Activated T-cell treated with anti-CD3 and anti-CD28 coated beads, Interleukin-2, amount 50 U/mL, for 72 hours (primary cell): ENCODE measurements around the gene PGGHG. TPM values are rescaled to one million over a fixed set of nuclear protein-coding genes. Genes with fewer than 3 reads are reported as not detected.
"Not testable (repeated sequence)": the region's sequence is repeated elsewhere in the genome, so short reads cannot be mapped to it uniquely, and the experiment has no call there.

ENCODE experiments used
- ATAC-seq, 2 donors: fragments of 150-1000 bp; cut with Tn5 transposase; replicated peaks in 1 of 2; 2 replicates each; pipeline ENCODE4 v1.10.0; 2021; ENCODE audit warnings: moderate library complexity in 2 of 2, mild to moderate bottlenecking in 1 of 2
- DNase-seq, 2 donors: peaks; one replicate each; pipeline ENCODE4 v3.0.0; 2021 to 2022; ENCODE audit warnings: mixed read lengths in 1 of 2
- H3K27ac Mint-ChIP-seq: one replicate; pipeline ENCODE4 v1.8.0; 2022; ENCODE audit warnings: mild to moderate bottlenecking, moderate library complexity, mixed read lengths
- H3K27me3 Mint-ChIP-seq: one replicate; pipeline ENCODE4 v1.8.0; 2022; ENCODE audit warnings: low read depth, mixed read lengths
- H3K36me3 Mint-ChIP-seq, 2 donors: one replicate each; pipeline ENCODE4 v1.8.0; 2022; ENCODE audit warnings: mixed read lengths in 2 of 2, mild to moderate bottlenecking in 1 of 2; ENCODE audit not compliant: insufficient read depth in 2 of 2
- H3K4me1 Mint-ChIP-seq: one replicate; pipeline ENCODE4 v1.8.0; 2022; ENCODE audit warnings: low read depth, mixed read lengths
- H3K4me3 Mint-ChIP-seq, 2 donors: one replicate each; pipeline ENCODE4 v1.8.0; 2022; ENCODE audit warnings: mild to moderate bottlenecking in 2 of 2, mixed read lengths in 2 of 2, moderate library complexity in 2 of 2
- H3K9me3 Mint-ChIP-seq, 2 donors: one replicate each; pipeline ENCODE4 v1.8.0; 2022; ENCODE audit warnings: mixed read lengths in 2 of 2
- total RNA-seq, 2 donors: library from RNA; stranded (reverse); gene quantifications; one replicate each; pipeline ENCODE4 v1.2.3, GENCODE V29; 2022

Gene PGGHG
- total RNA-seq, 2 donors from 2014 or later = 161 to 273 TPM

- Mint-ChIP-seq H3K36me3 (peaks cover 6 to 10% of the 10 kb centered on the region in 2 donors), H3K27ac (peak overlapping the region; percentile 89), H3K4me3 (peak overlapping the region; percentile 82 to 88), H3K4me1 (peaks cover 46% of the 10 kb centered on the region)
- not testable (repeated sequence) for DNase-seq, H3K9me3 Mint-ChIP-seq, H3K27me3 Mint-ChIP-seq
- peak in 1 of 2 donors; percentile 14 for ATAC-seq
Measured at GRCh38 chr11:319888-320273, 31.0 kb downstream of the PGGHG start.

GRCh38 chr11:324156-324555, 35.2 kb downstream of the PGGHG start:
- H3K27me3 Mint-ChIP-seq = no peaks in the 10 kb centered on the region
- H3K4me1 Mint-ChIP-seq = peaks cover 66% of the 10 kb centered on the region
- H3K4me3 Mint-ChIP-seq = peak overlapping the region; percentile 26 to 55
- peaks cover 2 to 5% of the 10 kb centered on the region in 2 donors for H3K36me3 Mint-ChIP-seq
- H3K27ac Mint-ChIP-seq = peak overlapping the region; percentile 84
- no peak for ATAC-seq
- no peak for DNase-seq
- no peaks in the 10 kb centered on the region for H3K9me3 Mint-ChIP-seq

GRCh38 chr11:324593-325517, 35.9 kb downstream of the PGGHG start:
- not testable (repeated sequence) for H3K27me3 Mint-ChIP-seq, DNase-seq, H3K36me3 Mint-ChIP-seq, ATAC-seq, H3K9me3 Mint-ChIP-seq
- peak overlapping the region; percentile 84 for H3K27ac Mint-ChIP-seq
- peaks cover 68% of the 10 kb centered on the region for H3K4me1 Mint-ChIP-seq
- H3K4me3 Mint-ChIP-seq = peak overlapping the region; percentile 26 to 55

DNA sequence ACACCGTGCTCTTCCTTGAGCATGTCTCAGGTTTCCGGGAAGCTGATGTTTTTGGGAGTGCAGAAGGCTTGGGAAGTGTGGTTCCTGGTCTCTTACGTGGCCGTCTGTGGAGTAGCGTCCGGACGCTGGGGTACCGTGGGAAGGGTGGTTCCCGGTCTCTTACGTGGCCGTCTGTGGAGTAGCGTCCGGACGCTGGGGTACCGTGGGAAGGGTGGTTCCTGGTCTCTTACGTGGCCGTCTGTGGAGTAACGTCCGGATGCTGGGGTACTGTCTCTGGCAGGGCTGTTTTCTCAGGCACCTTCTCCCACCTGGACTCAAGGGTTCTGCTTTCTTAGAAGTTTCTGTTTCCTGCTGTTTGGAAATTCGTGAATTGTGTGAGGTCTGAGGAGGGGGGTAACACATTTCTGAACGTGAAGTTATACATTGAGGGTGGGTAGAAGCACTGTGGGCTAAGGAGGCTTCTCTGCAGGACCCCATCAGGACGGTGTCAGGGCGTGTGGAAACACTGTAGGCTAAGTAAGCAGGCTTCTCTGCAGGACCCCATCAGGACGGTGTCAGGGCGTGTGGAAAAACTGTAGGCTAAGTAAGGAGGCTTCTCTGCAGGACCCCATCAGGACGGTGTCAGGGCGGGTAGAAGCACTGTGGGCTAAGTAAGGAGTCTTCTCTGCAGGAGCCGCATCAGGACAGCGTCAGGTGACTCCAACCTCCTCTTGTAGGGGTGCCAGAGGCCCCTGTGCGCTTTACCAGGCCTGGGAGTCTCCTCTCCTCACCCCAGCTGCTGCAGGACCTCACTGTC, 37.1 kb downstream of the PGGHG start:
- DNase-seq (no peak), ATAC-seq (no peak)
- Mint-ChIP-seq H3K4me3 (peak overlapping the region; percentile 86 to 89), H3K27ac (peak overlapping the region; percentile 94), H3K36me3 (peaks cover 0 to 2% of the 10 kb centered on the region in 2 donors), H3K9me3 (no peaks in the 10 kb centered on the region), H3K4me1 (peaks cover 70% of the 10 kb centered on the region), H3K27me3 (no peaks in the 10 kb centered on the region)

DNA sequence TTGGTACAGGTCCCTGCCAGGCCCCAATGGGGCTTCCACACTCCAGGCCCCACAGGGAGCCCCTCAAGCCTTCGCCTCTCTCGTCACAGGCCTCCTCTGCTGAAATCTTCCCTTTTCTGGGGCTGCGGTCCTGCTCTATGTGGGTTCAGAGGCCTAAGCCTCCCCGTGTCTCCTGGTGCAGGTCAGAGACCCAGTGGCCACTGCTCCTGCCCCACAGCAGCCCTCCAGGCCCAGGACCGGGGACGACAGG, 37.6 kb downstream of the PGGHG start:
- H3K9me3 Mint-ChIP-seq = no peaks in the 10 kb centered on the region
- DNase-seq (no peak), ATAC-seq (no peak)
- H3K27ac Mint-ChIP-seq = peak overlapping the region; percentile 94
- peak overlapping the region; percentile 86 to 89 for H3K4me3 Mint-ChIP-seq
- peaks cover 0 to 2% of the 10 kb centered on the region in 2 donors for H3K36me3 Mint-ChIP-seq
- H3K4me1 Mint-ChIP-seq = peaks cover 76% of the 10 kb centered on the region
- no peaks in the 10 kb centered on the region for H3K27me3 Mint-ChIP-seq

DNA sequence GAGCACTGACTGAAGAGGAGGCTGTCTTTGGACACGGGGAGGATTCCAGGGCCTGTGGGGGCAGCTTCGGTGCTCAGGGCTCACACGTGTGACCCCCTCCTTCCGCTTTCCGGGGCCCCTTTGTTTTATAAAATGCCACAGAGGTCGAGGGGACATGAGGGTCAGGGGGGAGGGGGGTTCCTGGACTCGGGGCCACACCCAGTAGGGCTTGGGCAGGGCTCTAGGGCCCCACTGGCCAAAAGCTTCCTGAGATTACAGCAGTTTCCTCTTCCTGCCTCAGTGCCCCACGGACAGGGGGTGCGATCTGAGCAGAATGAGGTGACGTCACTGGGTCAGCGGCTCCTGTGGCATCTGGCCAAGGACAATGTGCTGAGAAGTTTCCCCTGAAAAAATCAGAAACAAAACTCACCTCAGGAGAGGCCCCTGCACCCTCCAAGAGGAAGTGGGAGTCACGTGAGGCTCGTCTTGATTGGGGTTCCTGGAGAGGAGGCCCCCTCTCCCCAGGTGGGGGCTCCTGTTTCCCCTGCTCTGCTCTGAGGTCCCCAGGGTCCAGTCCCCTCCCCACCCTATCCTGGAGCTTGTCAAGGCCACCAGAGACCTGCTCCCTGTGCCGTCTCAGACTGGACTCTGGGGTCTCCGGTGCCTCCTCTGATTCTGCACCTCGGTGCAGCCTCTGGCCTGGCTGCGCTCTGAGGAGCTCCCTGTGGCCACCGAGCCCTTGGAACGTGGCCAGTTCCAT, 38.1 kb downstream of the PGGHG start:
- H3K36me3 Mint-ChIP-seq = peaks cover 0 to 2% of the 10 kb centered on the region in 2 donors
- peak overlapping the region; percentile 86 to 89 for H3K4me3 Mint-ChIP-seq
- ATAC-seq = peak; percentile 54 to 69
- peaks cover 80% of the 10 kb centered on the region for H3K4me1 Mint-ChIP-seq
- DNase-seq = peak; percentile 82 to 86
- H3K27me3 Mint-ChIP-seq = no peaks in the 10 kb centered on the region
- peak overlapping the region; percentile 94 for H3K27ac Mint-ChIP-seq
- H3K9me3 Mint-ChIP-seq = no peaks in the 10 kb centered on the region

DNA sequence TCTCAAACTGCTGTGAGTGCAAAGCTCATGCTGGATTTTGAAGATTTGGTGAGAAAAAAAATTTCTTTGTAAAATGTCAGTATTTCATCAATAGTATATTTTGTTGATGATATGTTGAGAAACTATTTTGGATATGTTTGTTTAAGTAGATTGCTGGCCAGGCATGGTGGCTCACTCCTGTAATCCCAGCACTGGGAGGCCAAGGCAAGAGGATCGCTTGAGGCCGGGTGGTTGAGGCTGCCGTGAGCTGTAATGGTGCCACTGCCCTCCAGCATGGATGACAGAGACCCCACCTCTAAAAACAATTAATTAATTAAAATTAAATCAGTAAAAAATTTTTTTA, 38.6 kb downstream of the PGGHG start:
- peak overlapping the region; percentile 84 for H3K27ac Mint-ChIP-seq
- ATAC-seq (no peak), DNase-seq (no peak)
- H3K27me3 Mint-ChIP-seq = no peaks in the 10 kb centered on the region
- peaks cover 0 to 2% of the 10 kb centered on the region in 2 donors for H3K36me3 Mint-ChIP-seq
- H3K4me1 Mint-ChIP-seq = peaks cover 86% of the 10 kb centered on the region
- H3K4me3 Mint-ChIP-seq = peak overlapping the region; percentile 86 to 89
- H3K9me3 Mint-ChIP-seq = no peaks in the 10 kb centered on the region

DNA sequence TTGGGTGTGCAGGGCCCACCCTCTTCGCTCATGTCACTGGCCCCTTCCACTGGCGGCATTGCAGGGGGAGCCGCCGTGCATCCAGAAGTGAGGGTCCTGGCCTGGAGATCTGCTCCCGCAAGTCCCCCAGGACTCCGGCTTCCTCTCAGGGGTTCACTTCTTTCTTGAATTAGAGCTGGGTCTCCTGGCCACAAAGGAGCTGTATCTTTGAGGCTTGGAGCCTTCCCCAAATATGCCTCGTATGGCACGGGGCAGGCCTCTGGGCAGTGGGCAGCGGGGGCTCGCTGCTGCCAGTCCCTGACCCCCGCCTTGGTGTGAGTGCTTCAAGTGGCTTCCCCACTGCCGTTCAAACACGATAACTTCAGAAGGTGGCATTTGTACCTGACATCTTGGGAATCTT, 39.1 kb downstream of the PGGHG start:
- Mint-ChIP-seq H3K27ac (peak overlapping the region; percentile 76), H3K9me3 (no peaks in the 10 kb centered on the region), H3K27me3 (no peaks in the 10 kb centered on the region), H3K4me1 (peaks cover 89% of the 10 kb centered on the region), H3K4me3 (peak overlapping the region; percentile 42 to 54), H3K36me3 (peaks cover 0 to 2% of the 10 kb centered on the region in 2 donors)
- no peak for ATAC-seq
- no peak for DNase-seq

- H3K4me3 Mint-ChIP-seq = peak overlapping the region; percentile 75 to 83
- DNase-seq, ATAC-seq, H3K36me3 Mint-ChIP-seq, H3K27me3 Mint-ChIP-seq, H3K9me3 Mint-ChIP-seq: not testable (repeated sequence)
- peaks cover 89% of the 10 kb centered on the region for H3K4me1 Mint-ChIP-seq
- peak overlapping the region; percentile 76 for H3K27ac Mint-ChIP-seq
Measured at GRCh38 chr11:328516-329100, 39.7 kb downstream of the PGGHG start.

- Mint-ChIP-seq H3K4me3 (peak overlapping the region; percentile 75 to 83), H3K9me3 (no peaks in the 10 kb centered on the region), H3K27me3 (no peaks in the 10 kb centered on the region), H3K36me3 (peaks cover 0 to 2% of the 10 kb centered on the region in 2 donors), H3K4me1 (peaks cover 76% of the 10 kb centered on the region), H3K27ac (peak overlapping the region; percentile 76)
- DNase-seq (no peak), ATAC-seq (no peak)
Measured at GRCh38 chr11:329886-330253, 40.9 kb downstream of the PGGHG start.

DNA sequence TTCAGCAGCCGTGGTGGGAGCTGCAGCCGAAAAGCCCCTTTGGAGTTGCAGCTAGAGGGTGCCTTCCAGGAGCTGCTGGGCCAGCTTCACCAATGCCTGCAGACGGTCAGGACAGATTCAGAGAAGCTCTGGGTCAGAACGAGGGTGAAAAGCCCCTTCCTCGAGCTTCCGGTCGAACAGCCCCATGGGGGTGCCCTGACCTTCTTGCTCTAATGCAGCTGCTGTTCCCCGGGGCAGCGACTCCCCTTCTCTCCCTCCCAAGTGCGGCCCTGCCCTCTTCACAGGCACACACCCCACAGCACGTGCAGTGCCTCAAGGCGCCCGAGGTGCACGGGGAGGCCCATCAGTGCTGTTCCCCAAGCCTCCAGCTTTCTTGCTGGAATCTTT, 41.4 kb downstream of the PGGHG start:
- Mint-ChIP-seq H3K9me3 (no peaks in the 10 kb centered on the region), H3K27me3 (no peaks in the 10 kb centered on the region), H3K36me3 (peaks cover 0 to 2% of the 10 kb centered on the region in 2 donors), H3K4me1 (peaks cover 76% of the 10 kb centered on the region), H3K4me3 (peak overlapping the region; percentile 75 to 83), H3K27ac (no peak overlapping the region)
- DNase-seq = no peak
- no peak for ATAC-seq

DNA sequence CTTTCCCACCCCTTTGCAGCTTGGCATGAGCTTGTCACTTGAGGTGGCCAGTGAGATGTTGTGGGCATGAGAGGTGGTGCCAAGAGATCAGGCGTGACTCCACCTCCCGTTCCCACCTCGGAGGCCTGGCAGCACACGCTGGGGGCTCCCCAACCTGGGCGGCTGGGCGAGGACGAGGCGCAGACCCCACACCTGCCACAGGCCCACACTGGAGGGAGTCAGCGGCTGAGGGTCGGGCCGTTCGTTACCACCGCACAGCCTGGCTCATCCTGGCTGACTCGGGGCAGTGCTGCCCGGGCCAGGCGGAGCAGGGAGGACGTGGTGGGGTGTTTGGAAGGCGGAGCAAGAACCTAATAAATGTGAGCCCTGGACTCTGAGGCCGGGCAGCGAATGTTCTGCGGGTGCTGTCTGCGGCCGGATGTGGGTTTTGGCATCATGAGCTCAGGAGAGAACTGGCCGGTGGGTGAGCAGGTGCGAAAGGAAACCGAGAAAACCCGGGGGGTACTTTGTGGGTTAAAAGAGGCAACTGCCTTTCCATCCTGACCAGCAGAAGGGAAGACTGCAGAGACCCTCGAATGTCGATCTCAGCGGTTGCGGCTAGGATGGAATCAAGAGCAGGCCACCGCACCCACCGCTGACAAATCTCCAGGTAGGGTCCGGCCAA, 41.9 kb downstream of the PGGHG start:
- DNase-seq (peak; percentile 66 to 68), ATAC-seq (peak in 1 of 2 donors; percentile 3)
- peaks cover 0 to 2% of the 10 kb centered on the region in 2 donors for H3K36me3 Mint-ChIP-seq
- no peaks in the 10 kb centered on the region for H3K9me3 Mint-ChIP-seq
- H3K4me3 Mint-ChIP-seq = peak overlapping the region; percentile 75 to 83
- H3K27me3 Mint-ChIP-seq = no peaks in the 10 kb centered on the region
- peak overlapping the region; percentile 43 for H3K27ac Mint-ChIP-seq
- H3K4me1 Mint-ChIP-seq = peaks cover 76% of the 10 kb centered on the region
